Stimulated activated CD8-positive, alpha-beta memory T cell treated with anti-CD3 and anti-CD28 coated beads, Interleukin-7, amount 100 ng/mL, for 4 hours (primary cell): ENCODE data around the gene KRTAP5-4.
A peak's percentile ranks its signal among the peaks of the same experiment; 100 is the strongest.
"Not testable (repeated sequence)": the region's sequence is repeated elsewhere in the genome, so short reads cannot be mapped to it uniquely, and the experiment has no call there.

Source experiments
- DNase-seq, 2 donors: peaks; one replicate each; pipeline ENCODE4 v3.0.0-alpha.2; 2020; ENCODE audit warnings: low read depth in 2 of 2

KRTAP5-4 gene

DNA sequence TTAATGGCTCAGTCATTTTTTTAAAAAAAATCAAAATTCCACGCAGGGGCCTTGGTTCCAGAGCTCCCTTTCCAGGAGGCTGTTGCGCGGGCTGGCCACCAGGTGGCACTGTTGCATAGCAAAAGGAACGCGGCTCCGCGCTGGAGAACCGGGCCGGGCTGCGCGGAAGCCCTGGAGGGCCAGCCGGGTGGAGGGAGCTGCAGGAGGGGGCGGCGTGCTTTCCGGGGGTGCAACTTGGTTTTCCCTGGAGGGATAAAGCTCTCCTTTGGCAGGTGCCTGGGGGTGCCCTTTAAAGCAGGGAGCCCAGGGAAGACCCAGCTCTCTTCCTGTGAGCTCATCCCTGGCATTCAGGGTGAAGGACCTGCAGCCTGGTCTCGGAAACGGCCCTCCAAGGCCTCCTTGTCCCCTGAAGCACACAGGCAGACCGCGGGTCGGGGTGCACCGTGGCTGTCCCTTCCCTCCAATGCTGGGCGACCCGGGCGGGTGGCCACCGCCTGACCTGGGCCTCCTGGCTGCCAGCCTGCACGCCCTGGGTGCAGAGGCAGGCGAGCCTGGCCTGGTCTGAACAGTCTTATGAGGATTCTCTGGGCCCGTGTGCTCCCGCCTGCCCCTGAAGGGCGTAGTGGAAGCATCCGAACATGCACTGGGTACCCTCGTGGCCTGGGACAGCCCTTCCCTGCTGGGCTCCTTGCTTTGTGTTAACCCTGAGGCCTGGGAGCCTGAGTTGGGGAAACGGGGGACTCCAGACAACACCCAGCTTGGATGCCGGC, 31.0 kb upstream of the KRTAP5-4 start:
- DNase-seq: peak; percentile 50 to 51

DNA sequence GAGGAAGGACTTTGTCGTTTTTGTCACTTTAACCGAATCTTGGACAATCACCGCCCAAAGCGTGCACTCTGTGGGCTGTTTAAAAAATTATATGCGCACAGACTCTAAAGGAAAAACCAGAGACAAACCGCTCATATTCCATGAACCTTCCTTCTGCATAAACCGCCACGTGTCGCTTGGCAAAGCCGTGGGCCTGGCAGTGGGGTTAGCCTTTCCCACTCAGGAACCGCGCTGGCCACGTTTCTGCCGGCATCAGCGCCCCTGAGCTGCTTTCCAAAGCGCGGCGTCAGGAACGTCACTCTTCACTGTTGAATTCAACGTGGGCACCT, 30.5 kb upstream of the KRTAP5-4 start:
- DNase-seq: no peak

DNA sequence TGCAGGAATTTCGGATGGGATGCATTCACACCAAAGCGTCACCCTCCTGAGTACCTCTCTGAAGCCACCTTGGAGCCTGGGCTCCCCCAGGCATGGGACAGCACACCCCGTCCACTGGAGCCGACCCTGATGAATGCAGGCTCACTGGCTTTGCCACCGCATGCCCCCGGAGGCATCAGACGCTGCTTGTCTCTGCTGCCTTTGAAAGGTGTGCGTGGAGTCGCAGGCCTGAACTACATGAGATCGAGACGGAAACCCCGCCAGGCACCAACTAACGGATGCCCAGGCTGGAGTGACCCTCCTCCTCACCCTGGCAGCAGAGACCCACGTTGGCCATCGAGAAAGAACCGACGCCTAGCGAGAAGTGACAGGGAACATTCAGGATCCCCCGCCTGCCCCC, 30.1 kb upstream of the KRTAP5-4 start:
- DNase-seq: no peak

GRCh38 chr11:1651411-1651980, 29.6 kb upstream of the KRTAP5-4 start:
- no peak for DNase-seq

- no peak for DNase-seq
Observed at GRCh38 chr11:1650918-1651262, 29.0 kb upstream of the KRTAP5-4 start.

- no peak for DNase-seq
Observed at GRCh38 chr11:1650034-1650917, 28.3 kb upstream of the KRTAP5-4 start.

DNA sequence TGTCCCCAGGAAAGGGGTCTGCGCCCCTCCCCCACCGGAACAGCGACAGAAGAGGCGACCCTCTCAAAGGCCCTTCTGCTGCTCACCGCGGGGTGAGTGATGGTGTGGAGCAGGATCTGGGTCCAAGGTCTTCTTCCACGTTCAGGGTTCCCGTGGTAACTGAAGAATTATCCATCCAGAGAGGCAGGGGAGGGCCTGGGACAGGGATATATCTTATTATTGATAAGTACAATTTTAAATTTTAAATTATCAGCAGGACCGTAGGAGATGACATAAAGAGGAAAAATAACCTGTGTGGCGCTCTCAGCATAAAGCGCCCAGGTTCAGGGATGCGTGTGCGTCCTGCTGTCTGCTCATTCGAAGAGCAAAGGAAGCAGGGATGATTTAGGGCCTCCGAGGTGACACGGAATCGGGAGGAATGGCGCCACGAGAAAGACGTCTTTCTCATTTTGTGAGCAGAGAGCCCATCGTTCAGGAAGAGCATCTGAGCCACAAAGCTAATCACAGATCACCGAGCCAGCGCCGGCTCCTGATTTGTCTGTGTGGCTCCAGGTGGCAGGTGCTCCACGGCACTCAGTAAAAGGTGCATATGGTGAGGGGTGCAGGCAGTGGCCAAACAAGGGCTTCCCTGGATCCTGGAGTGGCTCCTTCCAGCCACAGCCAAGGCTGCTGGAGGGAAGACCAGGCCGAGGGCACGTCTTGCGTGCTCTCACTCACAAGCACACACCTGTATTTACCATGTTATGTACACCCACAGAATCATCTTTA, 26.9 kb upstream of the KRTAP5-4 start:
- no peak for DNase-seq

DNA sequence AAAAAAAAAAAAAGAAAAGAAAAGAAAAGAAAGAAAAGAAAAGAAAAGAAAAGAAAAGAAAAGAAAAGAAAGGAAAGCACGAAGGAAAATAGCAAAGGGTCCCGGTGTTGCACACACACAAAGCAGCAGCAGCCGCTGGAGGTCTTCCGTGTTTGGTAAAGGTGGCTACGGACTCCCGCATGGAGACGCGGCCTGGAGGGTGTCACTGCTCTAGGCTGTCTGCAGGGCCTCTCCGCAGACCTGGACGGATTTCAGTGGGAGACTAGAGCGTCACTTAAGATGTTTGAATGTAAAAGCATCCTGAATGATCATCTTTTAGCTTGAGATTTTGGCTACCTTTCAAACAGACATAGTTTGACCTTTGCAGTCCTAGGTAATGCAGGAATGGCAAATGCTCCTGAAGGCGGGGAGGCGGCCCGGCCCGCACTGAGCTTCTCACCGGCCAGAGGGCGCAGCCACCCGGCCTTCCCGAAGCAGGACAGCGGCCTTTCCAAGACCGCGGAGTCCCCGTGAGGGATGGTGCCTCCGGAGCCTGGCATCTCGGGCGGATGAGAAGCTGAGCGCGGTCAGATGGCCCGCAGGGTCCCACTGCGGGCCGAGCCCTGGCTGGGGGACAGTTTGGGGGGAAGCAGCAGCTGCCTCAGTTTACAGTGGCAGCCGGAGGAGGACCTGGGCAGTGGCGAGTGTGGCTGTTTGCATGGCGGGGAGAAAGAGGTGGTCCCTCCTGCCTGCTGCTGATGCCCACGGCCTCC, 26.1 kb upstream of the KRTAP5-4 start:
- no peak for DNase-seq

DNA sequence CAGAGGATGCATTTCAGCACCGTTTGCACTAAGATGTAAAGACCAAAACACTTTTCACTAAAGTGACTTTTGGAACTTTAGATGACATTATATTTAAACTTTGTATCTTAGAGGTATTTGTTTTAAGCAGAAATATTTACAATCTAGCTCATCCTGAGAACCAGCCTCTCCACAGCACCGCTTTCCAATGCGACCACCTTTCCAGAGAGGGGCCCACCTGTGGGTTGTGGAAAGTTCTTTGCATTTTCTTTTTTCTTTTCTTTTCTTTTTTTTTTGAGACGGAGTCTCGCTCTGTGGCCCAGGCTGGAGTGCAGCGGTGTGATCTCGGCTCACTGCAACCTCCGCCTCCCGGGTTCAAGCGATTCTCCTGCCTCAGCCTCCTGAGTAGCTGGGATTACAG, 24.6 kb upstream of the KRTAP5-4 start:
- DNase-seq: not testable (repeated sequence)

DNA sequence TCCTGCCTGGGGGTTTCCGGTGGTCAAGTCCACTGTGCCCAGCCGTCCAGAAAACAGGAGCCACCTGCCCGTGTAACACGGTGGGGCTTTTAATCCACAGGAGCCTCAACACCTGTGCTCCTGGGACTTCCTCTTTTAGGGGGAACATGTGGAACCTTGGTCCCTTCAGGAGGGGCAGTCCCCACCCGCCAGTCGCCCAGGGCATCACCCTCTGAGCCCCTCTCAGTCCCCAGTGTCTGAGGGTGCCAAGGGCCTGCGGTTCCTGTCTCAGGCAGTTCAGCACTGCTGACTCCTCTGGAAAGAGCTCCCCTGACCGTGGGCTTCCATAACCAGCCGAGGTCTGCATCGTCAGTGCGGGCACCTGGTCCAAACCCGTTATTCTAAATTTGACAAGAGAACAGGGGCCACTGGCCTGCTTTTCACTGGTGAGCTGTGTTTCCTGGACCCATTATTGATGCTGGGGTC, 23.5 kb upstream of the KRTAP5-4 start:
- DNase-seq: no peak

GRCh38 chr11:1644601-1645356, 22.8 kb upstream of the KRTAP5-4 start:
- DNase-seq: no peak

DNA sequence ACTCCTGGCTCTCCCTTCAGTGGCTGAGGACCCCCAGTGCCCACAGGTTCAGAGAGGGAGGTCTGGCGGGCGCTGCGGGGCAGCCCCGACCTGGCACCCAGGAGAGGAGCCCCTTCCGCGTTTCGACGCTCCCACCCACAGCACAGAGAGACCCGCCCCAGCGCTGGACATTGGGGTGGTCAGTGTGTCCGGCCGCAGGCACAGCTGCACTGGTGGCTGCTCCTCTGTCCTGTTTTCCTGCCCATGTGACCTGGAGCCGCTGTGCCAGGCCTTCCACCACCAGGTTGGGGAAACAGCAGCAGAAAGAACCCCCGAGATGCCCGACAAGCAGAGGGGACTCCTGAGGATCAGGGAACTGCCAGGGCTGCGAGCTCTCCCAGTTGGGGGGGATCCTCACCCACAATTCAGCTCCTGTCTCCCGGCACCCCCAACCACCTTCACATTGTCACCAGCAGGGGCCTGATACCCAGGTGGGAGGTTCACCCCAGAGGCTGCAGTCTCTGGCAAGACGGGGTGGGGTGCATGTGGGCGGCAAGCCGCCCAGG, 21.3 kb upstream of the KRTAP5-4 start:
- DNase-seq: no peak

GRCh38 chr11:1642288-1643145, 20.6 kb upstream of the KRTAP5-4 start:
- DNase-seq: no peak

DNA sequence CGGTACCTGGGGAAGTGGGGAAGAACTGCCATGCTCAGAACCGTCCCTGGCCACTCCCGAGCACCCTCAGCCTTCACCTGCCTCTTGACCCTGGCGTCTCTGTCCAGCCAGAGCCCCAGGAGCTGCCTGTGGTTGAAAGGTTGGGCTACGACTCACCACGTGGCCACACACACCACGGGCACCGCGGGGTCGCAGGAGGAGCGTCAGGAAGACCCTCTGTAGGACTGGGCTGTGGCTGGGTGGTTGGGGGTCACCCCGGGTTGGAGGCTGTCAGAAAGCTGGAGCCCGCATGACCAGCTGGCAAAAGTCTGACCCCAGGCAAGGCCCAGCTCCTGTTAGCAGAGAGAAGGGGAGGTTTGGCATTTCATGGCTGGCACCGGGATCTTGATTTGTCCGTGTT, 19.2 kb upstream of the KRTAP5-4 start:
- no peak for DNase-seq

DNA sequence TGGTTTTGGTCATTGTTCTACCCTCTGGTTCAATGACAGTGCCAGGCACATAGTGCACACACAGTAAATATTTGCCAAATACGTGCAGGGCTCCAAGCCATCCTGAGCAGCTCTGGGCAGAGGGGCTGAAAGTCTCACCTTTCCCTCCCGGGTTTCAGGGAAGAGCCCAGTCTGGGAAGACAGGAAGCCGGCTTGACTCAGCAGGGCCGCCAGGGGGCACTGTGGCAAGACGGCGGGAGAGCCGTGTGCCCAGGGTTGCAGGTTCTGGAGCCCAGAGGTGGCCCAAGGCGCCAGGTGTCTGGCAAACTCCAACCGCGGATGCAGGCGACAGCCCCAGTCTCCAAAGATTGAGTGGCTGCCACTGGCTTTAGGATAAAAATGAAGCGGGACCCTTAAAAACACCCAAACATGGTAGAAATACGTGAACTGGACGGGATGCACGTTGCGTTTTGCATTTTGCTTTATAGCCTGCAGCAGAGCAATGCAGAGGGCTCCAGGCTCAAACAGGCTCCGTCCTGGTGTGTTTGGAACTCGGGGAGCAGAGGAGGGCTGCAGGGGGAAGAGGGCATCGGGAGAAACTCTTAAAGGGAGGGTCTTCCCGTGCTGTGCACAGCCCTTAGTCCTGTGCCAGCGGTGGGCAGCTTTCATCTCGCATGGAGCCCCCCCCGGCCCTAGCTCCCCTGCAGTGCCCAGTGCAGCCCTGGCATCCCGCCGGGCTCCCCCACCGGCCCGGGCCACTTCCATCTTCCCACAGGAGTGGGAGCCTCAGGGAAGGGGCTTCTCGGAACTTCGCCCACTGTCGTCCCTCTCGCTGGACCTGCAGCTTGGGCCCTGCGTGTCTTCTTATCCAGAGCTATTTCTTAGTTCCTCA, 18.4 kb upstream of the KRTAP5-4 start:
- DNase-seq: no peak

GRCh38 chr11:1639666-1640065, 17.7 kb upstream of the KRTAP5-4 start:
- DNase-seq: no peak

DNA sequence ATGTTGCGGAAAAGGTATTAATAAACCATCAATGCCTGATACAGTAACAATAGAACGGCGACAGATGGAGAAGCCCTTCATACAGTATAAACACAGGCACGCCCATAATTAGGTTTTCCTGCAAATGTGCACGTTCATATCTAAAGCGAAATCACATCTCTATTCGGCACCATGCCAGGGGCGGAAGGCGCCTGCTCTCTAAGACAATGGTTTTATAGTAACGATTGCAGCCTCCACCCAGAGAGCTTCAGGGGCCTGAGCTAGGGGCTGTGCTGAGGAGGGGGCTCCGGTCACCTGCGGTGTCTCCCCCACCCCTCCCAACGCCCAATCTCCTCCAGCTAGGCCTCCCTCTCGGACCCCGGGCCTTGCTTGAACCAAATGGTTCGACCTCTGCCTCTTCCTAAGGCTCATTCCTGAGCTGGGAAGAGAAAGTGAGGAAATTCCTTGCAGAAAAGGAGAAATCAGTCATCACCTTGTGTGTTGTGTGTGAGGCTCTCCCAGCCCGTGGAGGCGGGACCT, 17.2 kb upstream of the KRTAP5-4 start:
- DNase-seq: no peak

GRCh38 chr11:1638344-1638743, 16.4 kb upstream of the KRTAP5-4 start:
- DNase-seq: no peak
